Small intestine (tissue), 7 donors: ENCODE results near the gene COBL. TPM values are rescaled to one million over a fixed set of nuclear protein-coding genes. Genes with fewer than 3 reads are reported as not detected.

Experiments used
- DNase-seq, 2 donors: peaks; one replicate each; pipeline versions ENCODE4 v3.0.0 to v3.0.0-alpha.2; 2013
- FAIRE-seq: peaks from 2 replicates; lab custom pipeline; 2012; peaks lifted over from hg19 to GRCh38; lab: Jason Lieb, UNC
- H3K27ac ChIP-seq, 3 donors: one replicate each; pipeline ENCODE4 v1.5.1; 2013; ENCODE audit warnings: low read length in 2 of 3, mild to moderate bottlenecking in 2 of 3, control low read depth in 1 of 3, inconsistent platforms in 1 of 3, low read depth in 1 of 3, moderate library complexity in 1 of 3
- H3K27me3 ChIP-seq, 3 donors: one replicate each; pipeline ENCODE4 v1.6.1; 2013; ENCODE audit warnings: low read length in 3 of 3, inconsistent platforms in 1 of 3; ENCODE audit not compliant: control insufficient read depth in 3 of 3, insufficient read depth in 3 of 3
- H3K36me3 ChIP-seq, 3 donors: one replicate each; pipeline ENCODE4 v1.6.1; 2013; ENCODE audit warnings: low read length in 3 of 3, inconsistent platforms in 1 of 3, low read depth in 1 of 3, mild to moderate bottlenecking in 1 of 3, moderate library complexity in 1 of 3; ENCODE audit not compliant: control insufficient read depth in 3 of 3, insufficient read depth in 2 of 3
- H3K4me1 ChIP-seq, 3 donors: one replicate each; pipeline ENCODE4 v1.6.1; 2013; ENCODE audit warnings: low read length in 2 of 3, inconsistent platforms in 1 of 3, low read depth in 1 of 3, mild to moderate bottlenecking in 1 of 3, moderate library complexity in 1 of 3; ENCODE audit not compliant: control insufficient read depth in 3 of 3, insufficient read depth in 2 of 3
- H3K4me3 ChIP-seq, 3 donors: one replicate each; pipeline ENCODE4 v1.5.1; 2013; ENCODE audit warnings: low read length in 3 of 3, control low read depth in 1 of 3, inconsistent platforms in 1 of 3, low read depth in 1 of 3, mild to moderate bottlenecking in 1 of 3, moderate library complexity in 1 of 3
- H3K9me3 ChIP-seq, 2 donors: one replicate each; pipeline ENCODE4 v1.6.1; 2013; ENCODE audit warnings: low read depth in 1 of 2, low read length in 1 of 2; ENCODE audit not compliant: control insufficient read depth in 2 of 2, insufficient read depth in 1 of 2
- WGBS, 3 donors: extraction: QIAGEN DNeasy Blood & Tissue Kit; methylation state at CpG; one replicate each; pipeline ENCODE4 v1.1.7; 2013; 5-methylcytosine and 5-hydroxymethylcytosine counted together
- polyA plus RNA-seq, 4 donors: library from polyadenylated mRNA; stranded (reverse) in 3 of 4; unstranded in 1 of 4; fragments of 200-250 nt in 3 of 4; fragments of 120-200 nt in 1 of 4; gene quantifications; one replicate each; pipeline versions ENCODE4 v1.2.1 to v1.2.3, GENCODE V29; 2013
- donor health status: healthy with polysubstance abuse.
- donor health status: control.
- donor health status: control.
- donor health status: Bipolar disorder and iron deficiency.
- donor health status: healthy.

COBL gene
- polyA plus RNA-seq, 4 donors: 8.4 to 40.3 (median 32.5) TPM

GRCh38 chr7:51012569-51013217 is 303.9 kb downstream of the COBL start:
- no peak overlapping the region for H3K4me3 ChIP-seq
- no peaks in the 10 kb centered on the region for H3K27me3 ChIP-seq
- DNase-seq (no peak), FAIRE-seq (no peak)
- H3K4me1 ChIP-seq: no peaks in the 10 kb centered on the region
- peaks cover 0 to 12% (median 0%) of the 10 kb centered on the region in 3 donors for H3K36me3 ChIP-seq
- WGBS, 3 donors: 74 to 87% (median 81%) methylated on average over 8 of the region's 8 CpGs
- H3K9me3 ChIP-seq: no peaks in the 10 kb centered on the region
- no peak overlapping the region for H3K27ac ChIP-seq

DNA sequence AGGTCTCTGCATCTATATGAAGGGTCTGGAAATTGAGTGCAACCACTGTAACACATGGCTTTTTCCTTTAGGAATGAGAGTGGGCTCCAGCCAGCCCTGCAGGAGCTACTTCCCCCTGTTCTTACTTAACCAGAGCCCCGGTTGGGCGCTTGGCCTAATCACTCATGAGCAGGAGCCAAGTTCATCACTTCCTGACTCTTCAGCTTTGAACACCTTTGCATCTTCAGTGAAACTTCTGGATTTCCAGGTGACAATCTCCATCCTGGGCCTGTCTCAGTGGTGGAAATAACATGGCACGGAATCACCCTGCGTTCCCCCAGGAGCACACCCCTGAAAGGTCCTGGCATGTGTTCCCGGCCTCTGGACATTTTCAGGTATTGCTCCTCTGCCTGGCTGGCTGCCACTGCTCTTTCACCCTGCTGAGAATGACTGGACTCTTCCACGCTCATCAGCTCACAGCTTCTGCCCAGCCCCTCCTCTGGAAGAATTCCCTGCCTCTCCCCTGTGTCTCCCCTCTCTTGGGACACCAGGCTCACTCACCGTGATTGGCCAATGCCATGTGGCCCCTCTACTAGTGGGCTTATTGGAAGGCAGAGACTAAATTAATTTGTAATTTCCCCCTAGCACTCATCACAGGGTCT is 304.8 kb downstream of the COBL start:
- no peaks in the 10 kb centered on the region for H3K9me3 ChIP-seq
- no peak overlapping the region for H3K27ac ChIP-seq
- WGBS, 3 donors: 80 to 87% (median 86%) methylated on average over 7 of the region's 7 CpGs
- H3K4me3 ChIP-seq: no peak overlapping the region
- no peaks in the 10 kb centered on the region for H3K27me3 ChIP-seq
- DNase-seq (no peak), FAIRE-seq (no peak)
- H3K4me1 ChIP-seq: no peaks in the 10 kb centered on the region
- H3K36me3 ChIP-seq: peaks cover 0 to 6% (median 0%) of the 10 kb centered on the region in 3 donors

- no peak for FAIRE-seq
- no peak overlapping the region for H3K4me3 ChIP-seq
- H3K4me1 ChIP-seq: no peaks in the 10 kb centered on the region
- WGBS, 3 donors: 71 to 82% (median 76%) methylated on average over 7 of the region's 7 CpGs
- no peak for DNase-seq
- H3K9me3 ChIP-seq: no peaks in the 10 kb centered on the region
- no peak overlapping the region for H3K27ac ChIP-seq
- H3K36me3 ChIP-seq: peaks cover 0 to 2% (median 0%) of the 10 kb centered on the region in 3 donors
- H3K27me3 ChIP-seq: no peaks in the 10 kb centered on the region
These were observed 306.1 kb downstream of the COBL start for GRCh38 chr7:51010534-51010933.

DNA sequence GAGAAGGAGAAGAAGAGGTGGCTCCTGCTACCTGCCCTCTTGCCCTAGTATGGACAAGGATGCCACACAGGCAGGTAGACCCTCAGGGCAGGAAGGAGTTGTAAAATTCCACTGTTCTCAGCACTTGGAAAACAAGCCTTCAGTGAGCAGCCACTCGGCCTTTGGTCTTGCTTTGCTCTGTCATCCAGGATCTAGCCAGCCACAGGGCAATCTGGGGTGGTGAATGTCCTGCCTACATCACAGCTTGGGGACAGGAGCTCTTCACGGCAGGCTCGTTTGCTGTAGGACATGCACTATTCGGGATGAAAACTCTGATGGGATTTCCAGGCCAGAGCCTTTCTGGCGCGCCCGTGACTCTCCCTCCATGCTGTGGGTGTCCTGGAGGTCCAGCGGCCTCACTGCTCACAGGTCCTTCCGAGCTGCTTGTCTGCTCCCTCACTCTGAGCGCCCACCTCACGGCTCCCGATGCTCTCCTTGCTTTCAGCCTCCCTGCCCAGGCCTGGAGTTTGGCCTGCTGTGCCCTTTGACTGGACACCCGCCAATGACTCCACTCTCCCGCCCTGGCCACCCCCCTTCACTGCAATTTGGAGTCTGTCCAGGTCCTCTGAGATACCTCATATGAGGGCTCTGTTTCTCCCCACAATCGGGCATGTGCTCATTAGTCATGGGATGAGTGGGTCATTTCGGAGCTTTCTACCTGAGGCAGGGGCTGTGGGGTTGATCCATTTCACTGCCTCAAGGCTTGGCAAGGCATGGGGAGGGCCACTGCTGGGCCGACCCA is 306.7 kb downstream of the COBL start:
- H3K27ac ChIP-seq: no peak overlapping the region
- H3K27me3 ChIP-seq: no peaks in the 10 kb centered on the region
- no peak overlapping the region for H3K4me3 ChIP-seq
- FAIRE-seq (no peak), DNase-seq (no peak)
- H3K4me1 ChIP-seq: no peaks in the 10 kb centered on the region
- no peaks in the 10 kb centered on the region for H3K36me3 ChIP-seq
- H3K9me3 ChIP-seq: no peaks in the 10 kb centered on the region
- WGBS, 3 donors: 66 to 73% (median 69%) methylated on average over 17 of the region's 17 CpGs

- H3K4me3 ChIP-seq: no peak overlapping the region
- no peaks in the 10 kb centered on the region for H3K36me3 ChIP-seq
- 90 to 91% (median 91%) methylated on average over 18 to 21 of the region's 21 CpGs for WGBS, 3 donors
- DNase-seq: no peak
- H3K9me3 ChIP-seq: no peaks in the 10 kb centered on the region
- no peak overlapping the region for H3K27ac ChIP-seq
- H3K27me3 ChIP-seq: no peaks in the 10 kb centered on the region
- H3K4me1 ChIP-seq: no peaks in the 10 kb centered on the region
- FAIRE-seq: no peak
These were observed 308.8 kb downstream of the COBL start for GRCh38 chr7:51007551-51008505.

DNA sequence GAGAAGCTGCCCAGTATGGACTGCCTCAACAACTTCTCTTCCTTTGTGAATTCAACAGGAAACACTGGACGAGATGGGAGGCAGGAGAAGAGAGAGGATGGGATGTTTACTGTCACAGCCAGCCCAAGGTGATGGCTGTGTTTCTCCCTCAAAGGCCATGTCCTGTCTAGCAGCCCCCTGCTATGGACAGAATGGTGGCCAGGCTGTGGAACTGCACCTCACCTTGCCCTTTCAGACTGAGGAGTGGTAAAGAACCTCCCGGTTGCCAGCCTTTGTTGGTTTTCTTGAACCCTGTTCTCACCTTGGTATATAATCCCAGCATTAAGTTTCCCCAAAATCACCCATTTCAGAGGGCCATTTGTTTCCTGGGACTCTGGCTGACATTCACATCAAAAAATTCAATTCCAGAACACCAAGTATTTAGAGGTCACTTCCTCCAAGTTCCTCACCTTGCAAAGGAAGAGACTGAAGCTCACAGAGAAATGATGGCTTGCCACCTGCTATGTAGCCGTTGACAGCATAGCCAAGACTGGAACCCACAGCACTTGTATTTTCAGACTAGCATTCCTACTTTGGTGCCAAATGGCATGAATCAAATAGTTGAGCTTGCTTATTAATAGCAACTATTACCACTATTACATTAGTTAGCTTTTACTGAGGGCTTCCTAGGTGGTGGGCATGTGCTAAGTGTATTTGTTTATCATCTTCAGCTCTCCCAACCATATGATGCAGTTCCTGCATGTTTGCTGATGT is 309.9 kb downstream of the COBL start:
- H3K4me3 ChIP-seq: no peak overlapping the region
- no peak overlapping the region for H3K27ac ChIP-seq
- no peak for DNase-seq
- FAIRE-seq: no peak
- H3K9me3 ChIP-seq: no peaks in the 10 kb centered on the region
- H3K36me3 ChIP-seq: no peaks in the 10 kb centered on the region
- H3K4me1 ChIP-seq: no peaks in the 10 kb centered on the region
- no peaks in the 10 kb centered on the region for H3K27me3 ChIP-seq
- 74 to 80% (median 74%) methylated on average over 3 of the region's 3 CpGs for WGBS, 3 donors

GRCh38 chr7:51005074-51005473 is 311.5 kb downstream of the COBL start:
- Histone ChIP-seq H3K27ac (no peak overlapping the region), H3K36me3 (no peaks in the 10 kb centered on the region), H3K4me1 (no peaks in the 10 kb centered on the region), H3K27me3 (no peaks in the 10 kb centered on the region), H3K9me3 (peaks cover 2 to 6% of the 10 kb centered on the region in 2 donors), H3K4me3 (no peak overlapping the region)
- DNase-seq (no peak), FAIRE-seq (no peak)
- WGBS, 3 donors: 92 to 97% (median 95%) methylated on average over 2 of the region's 2 CpGs
